GM18867 (cell line): ENCODE measurements around the gene DENND6A.
"Not testable (repeated sequence)": the region's sequence is repeated elsewhere in the genome, so short reads cannot be mapped to it uniquely, and the experiment has no call there.

Experiments used
- ATAC-seq: cut with Tn5 transposase; IDR thresholded peaks from one replicate; pipeline ENCODE4 v1.9.1; 2021; ENCODE audit warnings: mild to moderate bottlenecking, moderate library complexity; ENCODE audit not compliant: unreplicated experiment

The DENND6A gene

DNA sequence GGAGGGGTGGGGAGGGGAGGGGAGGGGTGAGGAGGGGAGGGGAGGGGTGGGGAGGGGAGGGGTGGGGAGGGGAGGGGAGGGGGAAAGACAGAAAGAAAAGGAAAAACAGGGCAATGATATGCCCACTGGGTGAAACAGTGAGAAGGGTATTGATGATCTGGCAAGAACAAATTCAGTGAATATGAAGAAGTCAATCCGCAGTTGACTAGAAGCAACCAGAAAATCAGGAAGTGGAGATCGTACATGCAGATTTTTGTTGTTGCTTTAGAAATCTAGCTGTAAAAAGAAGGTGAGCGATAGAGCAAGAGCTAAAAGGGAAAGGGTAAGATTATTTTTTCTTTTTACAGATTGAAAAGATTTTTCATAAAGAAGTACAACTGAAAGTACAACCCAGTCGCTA, 48.1 kb downstream of the DENND6A start:
- no peak for ATAC-seq

DNA sequence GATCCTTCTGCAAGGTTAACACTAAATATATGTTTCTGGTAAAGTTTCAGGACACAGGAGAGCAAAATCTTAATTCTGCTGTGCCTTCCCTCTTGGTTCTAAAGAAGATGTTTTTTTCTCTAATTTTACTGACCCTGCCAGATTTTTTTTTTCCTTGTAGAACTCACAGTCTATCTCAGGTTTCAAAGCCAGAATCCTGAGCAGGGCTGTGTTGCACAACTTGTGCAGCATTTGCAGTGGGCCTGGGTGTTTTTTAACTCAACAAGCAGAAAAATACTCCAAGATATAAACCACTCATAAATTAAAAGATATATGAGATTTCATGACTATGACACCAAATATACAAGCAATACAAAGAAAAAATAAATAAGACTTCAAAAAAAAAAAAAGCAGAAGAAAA, 55.5 kb downstream of the DENND6A start:
- ATAC-seq, result no peak

DNA sequence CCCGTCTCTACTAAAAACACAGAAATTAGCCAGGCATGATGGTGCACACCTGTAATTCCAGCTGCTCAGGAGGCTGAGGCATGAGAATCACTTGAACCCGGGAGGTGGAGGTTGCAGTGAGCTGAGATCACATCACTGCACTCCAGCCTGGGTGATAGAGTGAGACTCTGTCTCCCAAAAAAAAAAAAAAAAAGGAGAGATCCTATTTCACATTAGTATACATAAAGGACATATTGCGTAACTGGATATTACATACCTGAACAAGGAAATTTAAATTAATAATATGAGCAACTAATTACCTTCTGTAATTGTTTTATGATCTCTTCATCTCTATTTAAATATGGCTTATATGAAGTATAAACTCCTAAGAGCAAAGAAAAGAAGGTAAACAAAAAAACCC, 58.6 kb downstream of the DENND6A start:
- not testable (repeated sequence) for ATAC-seq

DNA sequence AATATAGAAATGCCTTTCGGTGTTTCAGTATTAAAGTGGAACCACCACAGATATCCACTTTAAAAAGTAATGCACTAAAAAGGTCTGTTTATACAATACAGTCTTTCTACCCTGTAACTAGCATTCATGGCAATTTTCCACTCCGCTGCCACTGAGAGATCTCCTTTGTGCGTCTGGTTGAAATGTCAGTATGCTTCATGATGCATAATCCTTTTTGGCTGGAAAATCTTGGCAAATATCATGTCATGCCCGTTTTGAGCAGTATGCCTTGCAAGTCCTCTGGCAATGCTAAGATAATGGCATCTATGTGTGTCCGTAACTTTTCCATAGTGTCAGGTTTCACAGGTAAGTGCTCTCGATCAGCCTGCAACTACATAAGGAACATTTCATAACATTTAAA, 64.9 kb downstream of the DENND6A start:
- ATAC-seq, result no peak

DNA sequence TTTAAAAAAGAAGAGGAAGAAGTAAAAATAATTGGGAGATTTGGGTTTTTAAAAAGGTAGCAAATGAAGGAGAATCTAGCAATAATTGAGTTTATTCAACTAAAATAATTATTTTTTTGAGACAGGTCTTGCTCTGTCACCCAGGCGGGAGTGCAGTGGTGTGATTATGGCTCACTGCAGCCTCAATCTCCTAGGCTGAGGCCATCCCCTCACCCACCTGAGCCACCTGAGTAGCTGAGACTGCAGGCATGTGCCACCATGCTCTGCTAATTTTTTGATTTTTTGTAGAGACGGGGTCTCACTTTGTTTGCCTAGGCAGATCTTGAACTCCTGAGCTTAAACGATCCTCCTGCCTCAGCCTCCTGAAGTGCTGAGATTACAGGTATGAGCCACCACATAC, 68.1 kb downstream of the DENND6A start:
- ATAC-seq, result no peak

DNA sequence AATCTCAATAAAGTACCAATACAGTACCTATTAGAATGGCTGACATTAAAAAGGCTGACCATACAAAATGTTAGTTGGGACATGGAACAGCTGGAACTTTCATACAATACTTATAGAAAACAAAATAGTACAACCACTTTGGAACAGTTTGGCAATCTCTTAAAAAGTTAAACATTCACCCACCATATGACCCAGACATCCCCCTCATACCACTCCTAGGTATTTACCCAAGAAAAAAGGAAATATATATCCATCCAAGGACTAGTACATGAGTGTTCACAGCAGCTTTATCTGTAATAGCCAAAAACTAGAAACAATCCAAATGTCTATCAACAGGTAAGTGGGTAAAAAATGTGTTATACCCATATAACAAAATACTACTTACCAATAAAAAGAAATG, 70.5 kb downstream of the DENND6A start:
- ATAC-seq, result no peak

DNA sequence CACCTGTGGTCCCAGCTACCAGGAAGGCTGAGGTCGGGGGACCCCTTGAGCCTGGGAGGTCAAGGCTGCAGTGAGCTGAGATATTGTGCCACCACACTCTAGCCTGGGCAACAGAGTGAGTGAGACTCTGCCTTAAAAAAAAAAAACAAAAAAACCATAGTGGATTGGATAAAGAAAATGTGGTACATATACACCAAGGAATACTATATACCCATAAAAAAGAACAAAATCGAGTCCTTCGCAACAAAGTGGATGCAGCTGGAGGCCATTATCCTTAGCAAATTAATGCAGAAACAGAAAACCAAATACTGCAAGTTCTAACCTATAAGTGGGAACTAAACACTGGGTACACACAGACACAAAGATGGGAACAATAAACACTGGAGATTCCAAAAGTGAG, 75.1 kb downstream of the DENND6A start:
- ATAC-seq, result no peak

DNA sequence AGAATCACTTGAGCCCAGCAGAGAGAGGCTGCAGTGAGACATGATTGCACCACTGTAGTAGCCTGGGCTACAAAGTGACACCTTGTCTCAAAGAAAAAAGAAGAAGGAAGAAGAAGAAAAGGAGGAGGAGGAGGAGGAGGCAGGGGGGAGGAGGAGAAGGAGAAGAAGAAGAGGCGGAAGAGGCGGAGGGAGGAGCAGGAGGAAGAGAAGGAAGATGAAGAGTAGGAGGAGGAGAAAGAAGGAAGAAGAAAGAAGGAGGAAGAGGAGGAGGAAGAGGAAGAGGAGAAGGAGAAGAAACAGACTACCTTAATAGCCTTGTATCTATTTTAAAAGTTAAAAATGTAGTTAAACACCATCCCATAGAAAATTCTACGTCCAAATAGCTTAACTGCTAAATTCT, 76.6 kb downstream of the DENND6A start:
- no peak for ATAC-seq

DNA sequence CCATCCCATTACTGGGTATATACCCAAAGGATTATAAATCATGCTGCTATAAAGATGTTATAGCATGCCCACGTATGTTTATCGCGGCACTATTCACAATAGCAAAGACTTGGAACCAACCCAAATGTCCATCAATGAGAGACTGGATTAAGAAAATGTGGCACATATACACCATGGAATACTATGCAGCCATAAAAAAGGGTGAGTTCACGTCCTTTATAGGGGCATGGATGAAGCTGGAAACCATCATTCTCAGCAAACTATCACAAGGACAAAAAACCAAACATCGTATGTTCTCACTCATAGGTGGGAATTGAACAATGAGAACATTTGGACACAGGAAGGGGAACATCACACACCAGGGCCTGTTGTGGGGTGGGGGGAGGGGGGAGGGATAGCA, 81.0 kb downstream of the DENND6A start:
- not testable (repeated sequence) for ATAC-seq

DNA sequence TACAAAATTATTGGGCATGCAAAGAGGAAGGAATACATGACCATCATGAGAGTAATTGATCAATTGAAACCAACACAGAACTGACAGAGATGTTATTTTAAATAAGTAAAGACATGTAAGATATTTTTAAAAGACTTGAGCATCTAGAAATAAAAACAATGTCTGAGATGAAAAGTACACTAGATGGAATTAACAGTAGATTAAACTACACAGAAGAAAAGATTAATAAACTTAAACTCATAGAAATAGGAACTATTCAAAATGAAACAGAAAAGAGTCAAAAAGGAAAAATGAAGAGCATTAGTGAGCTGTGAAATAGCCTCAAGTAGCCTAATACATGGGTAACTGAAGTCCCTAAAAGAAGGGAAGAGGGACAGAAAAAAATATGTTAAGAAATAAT, 87.2 kb downstream of the DENND6A start:
- no peak for ATAC-seq

DNA sequence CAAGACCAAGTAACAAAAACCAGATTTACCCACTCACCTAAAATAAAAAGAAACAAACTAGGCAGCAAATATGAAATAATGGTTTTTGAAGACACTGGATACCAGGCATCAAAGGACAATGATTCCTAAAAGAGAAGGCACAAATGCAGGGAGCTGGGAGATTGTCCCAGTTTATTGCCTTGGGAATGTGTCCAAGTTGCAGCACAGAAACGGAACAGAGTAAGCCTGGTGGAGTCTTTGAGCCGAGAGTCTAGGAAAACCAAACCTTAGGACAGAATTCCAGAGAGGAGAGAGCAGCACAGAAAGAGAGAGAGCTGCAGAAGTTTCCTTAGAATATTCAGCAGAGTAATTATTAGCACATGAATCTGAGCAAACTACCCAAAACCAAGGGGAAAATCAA, 87.9 kb downstream of the DENND6A start:
- no peak for ATAC-seq

DNA sequence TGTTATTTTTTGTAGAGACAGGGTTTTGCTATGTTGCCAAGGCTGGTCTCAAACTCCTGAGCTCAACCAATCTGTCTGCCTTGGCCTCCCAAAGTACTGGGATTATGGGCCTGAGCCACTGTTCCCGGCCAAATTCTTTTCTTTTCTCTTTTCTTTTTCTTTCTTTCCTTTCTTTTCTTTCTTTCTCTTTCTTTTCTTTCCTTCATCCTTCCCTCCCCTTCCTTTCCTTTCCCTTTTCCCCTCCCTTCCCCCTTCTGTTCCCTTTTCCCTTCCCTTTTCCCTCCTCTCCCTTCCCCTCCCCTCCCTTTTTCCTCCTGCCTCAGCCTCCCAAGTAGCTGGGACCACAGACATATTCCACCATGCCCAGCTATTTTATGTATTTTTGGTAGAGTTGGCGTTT, 92.7 kb downstream of the DENND6A start:
- ATAC-seq, result no peak

DNA sequence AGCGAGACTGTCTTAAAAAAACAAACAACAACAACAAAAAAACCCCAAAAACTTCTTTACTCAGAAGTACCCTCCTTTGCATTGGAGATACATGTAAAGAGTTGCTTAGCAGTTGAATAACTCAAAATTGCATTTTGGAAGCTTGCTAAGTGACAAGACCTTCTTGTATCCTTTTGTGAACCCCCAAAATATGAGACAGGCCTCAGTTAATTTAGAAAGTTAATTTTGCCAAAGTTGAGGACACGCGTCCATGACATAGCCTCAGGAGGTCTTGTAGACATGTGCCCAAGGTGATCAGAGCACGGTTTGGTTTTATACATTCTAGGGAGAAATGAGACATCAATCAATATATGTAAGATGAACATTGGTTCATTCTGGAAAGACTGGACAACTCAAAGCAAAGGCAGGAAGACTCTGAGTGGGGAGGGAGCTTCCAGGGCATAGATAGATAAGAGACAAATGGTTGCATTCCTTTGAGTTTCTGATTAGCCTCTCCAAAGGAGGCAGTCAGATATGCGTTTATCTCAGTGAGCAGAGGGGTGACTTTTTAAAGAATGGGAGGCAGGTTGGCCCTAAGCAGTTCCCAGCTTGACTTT, 94.0 kb downstream of the DENND6A start:
- ATAC-seq, result no peak

DNA sequence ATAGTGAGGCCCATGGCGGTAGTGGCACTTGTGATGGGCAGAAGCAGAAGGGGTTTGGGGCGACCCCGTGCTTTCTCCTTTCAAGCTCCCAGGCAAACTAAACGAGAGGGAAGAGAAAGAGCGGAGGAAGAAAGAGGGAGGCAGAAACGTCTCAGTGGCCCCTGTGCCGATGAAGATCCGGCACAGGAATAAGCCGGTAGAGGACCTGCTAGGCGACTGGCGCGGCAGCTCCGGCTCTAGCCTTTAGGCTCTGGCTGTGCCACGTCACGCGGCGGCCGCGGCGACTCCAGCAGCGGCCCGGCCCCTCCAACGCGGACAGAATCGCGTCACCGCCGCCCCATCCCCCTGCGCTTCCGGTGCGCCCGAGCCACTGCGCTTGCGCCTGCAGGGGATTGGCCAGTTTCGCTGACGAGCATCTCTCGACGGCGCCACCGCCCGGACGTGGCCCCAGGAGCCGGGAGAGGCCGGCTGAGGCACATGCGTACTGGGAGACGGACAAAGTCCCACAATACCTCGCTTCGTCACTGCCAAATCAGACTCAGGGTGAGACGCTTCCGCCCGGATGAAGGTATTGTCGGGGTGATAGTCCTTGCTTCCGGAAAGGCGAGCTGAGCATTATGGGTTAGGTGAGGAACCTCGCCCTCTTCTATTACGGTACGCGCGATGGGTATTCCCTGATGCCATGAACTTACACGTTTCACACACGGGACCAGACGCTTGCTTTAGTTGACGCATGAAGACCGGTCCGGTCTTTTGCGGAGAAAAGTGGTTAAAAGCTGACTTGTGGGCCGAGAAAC, 95.6 kb downstream of the DENND6A start, which contains the start of gene ARF4:
Gene ARF4, minus strand, starts transcription at position 218 of the 797 bp plus-strand sequence. Its CDS starts 204 bp downstream, at position 14.
- ATAC-seq, result peak; percentile 91

DNA sequence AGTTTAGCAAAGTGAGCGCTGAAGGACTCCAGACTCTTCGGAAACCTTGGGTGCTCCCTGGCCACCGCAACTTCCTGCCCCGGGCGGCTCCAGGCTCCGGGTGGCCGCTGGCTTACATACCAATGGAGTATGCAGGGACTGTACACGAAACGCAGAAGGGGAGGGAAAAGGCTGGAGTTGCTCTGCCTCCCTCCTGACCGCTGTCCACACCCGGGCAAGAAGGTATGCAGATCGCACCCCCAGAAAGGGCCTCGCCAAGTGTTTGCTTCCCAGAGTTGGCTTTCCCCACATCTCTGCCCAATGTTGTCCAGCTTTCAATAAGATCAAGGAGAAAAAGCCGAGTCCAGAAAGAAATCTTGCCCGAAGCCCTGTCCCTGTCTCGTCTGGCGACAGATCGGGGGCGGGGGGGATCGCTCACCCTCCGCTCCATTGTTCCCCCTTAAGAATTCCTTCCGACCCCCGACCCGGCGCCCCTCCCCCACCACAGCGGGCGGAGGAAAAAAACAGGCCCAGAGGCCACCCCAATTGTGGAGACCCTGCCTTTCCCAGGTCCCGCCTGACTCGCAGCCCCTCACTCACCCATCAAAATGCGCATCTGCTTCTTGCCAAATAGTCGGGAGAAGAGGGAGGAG, 96.3 kb downstream of the DENND6A start:
- no peak for ATAC-seq

DNA sequence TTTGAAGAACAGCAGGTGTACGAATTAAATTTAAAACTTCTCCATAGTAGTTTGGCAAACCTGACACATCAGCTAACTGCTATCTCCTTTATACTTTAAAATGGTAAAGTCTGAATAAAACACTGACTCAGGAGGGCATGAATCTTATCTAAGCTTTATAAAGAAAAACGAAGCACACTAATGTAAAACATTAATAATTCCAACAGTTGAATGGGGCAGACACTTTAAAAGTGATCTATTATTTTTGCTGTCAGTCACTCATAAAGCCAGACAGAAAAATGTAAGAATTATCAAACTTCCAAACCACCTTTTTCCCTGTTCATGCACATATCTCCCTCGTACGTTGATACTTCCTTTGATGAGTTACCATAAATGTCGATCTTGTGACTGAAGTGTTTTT, 98.3 kb downstream of the DENND6A start:
- ATAC-seq, result no peak

DNA sequence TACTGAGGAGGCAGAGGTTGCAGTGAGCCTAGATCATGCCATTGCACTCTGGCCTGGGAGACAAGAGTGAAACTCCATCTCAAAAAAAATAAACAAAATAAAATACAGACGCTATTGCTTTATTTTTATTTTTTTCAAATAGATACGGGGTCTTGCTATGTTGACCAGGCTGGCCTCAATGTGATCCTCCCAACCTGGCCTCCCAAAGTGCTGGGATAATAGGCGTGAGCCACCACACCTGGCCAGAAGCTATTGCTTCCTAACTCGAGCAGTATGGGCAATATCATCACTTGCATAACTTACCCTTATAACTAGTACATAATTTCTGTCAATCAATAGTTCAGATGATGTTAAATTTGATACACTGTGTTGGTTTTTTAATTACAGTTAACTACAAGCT, 98.7 kb downstream of the DENND6A start:
- no peak for ATAC-seq

DNA sequence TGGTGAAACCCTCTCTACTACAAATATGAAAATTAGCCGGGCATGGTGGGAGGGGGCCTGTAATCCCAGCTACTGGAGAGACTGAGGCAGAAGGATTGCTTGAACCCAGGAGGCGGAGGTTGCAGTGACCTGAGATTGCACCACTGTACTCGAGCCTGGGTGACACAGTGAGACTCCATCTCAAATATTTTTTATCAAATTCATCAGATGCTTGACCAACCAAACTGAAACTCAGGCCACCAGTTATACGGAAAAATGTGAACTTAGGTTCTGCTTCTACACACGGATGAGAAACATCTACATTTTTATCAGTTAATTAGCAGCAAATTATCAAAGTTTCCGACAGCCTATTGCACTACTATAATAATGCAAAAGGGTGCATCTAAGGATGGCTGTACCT, 100.6 kb downstream of the DENND6A start:
- no peak for ATAC-seq

DNA sequence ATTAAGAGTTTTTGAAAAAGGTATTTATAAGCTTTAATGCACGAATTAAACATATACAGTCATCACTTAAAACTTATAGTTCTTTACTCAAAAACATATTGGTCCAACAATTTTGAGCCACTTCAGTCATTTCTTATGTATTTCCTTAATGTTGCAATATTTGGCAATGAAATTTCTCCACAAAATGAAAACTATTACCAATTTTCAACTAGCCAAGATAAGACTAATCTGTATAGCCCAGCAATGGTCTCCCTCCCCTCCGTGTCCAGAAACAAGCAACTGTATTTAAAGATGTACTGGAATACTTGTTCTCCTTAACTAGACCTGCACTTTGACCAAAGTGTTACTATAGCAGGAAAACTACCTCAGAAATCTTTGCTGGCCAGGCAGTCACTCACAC, 105.0 kb downstream of the DENND6A start:
- ATAC-seq, result no peak

DNA sequence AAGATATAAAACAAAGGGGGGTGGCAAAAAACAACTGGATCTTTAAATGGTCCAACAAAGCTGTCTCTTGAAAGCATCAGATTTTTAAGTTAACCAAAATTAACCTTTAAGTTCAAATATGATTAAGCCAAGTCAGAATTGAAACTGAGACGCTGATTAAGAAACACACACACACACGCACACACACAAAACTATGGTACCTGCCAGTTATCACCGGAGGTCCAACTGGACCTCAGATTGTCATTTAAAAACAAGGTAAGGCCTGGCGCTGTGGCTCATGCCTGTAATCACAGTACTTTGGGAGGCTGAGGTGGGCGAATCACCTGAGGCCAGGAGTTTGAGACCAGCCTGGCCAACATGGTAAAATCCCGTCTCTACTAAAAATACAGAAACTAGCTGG, 106.1 kb downstream of the DENND6A start:
- no peak for ATAC-seq

DNA sequence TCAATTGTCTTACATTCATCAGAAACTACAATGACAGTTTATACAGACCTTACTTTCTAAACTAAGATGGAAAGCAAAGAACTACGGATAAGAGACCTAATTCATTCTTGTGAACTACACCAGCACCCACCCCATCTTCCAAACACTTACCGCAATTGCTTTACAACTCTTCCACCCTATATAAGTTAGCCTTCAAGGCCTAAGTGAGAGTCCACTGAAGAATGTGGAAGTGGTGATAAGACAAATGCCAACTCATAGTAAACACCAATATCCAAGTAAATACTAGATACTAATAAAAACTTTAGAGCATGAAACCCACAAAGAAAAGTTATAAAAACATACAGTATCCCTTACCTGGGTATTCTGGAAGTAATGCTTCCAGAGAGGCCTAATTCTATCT, 109.3 kb downstream of the DENND6A start:
- no peak for ATAC-seq

DNA sequence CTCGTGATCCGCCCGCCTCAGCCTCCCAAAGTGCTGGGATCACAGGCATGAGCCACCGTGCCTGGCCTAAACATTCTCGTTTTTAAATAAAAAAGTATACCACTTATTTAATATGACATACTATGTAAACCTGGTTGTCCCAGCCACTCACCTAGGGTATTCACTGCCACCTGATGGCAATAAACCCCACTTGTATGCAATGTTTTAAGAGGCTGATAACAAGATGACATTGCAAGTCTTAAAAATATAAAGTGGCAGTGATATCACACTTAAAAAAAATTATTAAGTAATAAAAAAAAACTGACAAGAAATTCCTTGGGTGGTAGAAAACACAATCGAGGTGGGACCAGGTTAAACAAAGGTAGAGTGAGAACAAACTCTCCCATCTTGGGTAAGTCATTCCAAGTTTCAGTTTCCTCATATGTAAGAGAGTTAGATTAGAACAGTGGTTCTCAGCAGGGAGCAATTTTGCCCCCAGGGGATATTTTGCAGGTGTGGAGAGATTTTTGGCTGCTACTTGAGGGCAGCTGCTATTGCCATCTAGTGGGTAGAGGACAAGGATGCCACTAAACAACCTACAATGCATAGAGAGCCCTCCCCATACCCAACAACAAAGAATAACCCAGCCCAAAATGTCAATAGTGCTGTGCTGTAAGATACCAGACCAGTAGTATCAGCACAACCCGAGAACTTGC, 110.3 kb downstream of the DENND6A start:
- ATAC-seq, result no peak
